Right cardiac atrium (tissue), 5 donors: ENCODE data around the gene PINK1. TPM values are rescaled to one million over a fixed set of nuclear protein-coding genes. Genes with fewer than 3 reads are reported as not detected.

ENCODE experiments used
- ATAC-seq, 2 donors: fragments of 200-7000 bp; cut with Tn5 transposase; one replicate each; pipeline versions ENCODE4 v1.8.0 to v1.9.1; 2020; ENCODE audit warnings: moderate library complexity in 2 of 2, mild to moderate bottlenecking in 1 of 2
- DNase-seq, 3 donors: peaks; one replicate each; pipeline ENCODE4 v3.0.0-alpha.2; 2020
- H3K27ac ChIP-seq: one replicate; pipeline ENCODE4 v1.5.1; 2013; ENCODE audit warnings: mild to moderate bottlenecking, low read length, control low read depth, moderate library complexity
- H3K27me3 ChIP-seq: one replicate; pipeline ENCODE4 v1.6.1; 2013; ENCODE audit not compliant: control insufficient read depth, insufficient read depth
- H3K4me1 ChIP-seq: one replicate; pipeline ENCODE4 v1.6.1; 2013; ENCODE audit warnings: low read length; ENCODE audit not compliant: control insufficient read depth, insufficient read depth
- H3K4me3 ChIP-seq: one replicate; pipeline ENCODE4 v1.5.1; 2013; ENCODE audit warnings: low read length, control low read depth
- H3K9me3 ChIP-seq: one replicate; pipeline ENCODE4 v1.6.1; 2013; ENCODE audit warnings: low read length; ENCODE audit not compliant: control insufficient read depth
- WGBS: extraction: QIAGEN DNeasy Blood & Tissue Kit; methylation state at CpG from one replicate; pipeline ENCODE4 v1.1.7; 2013; 5-methylcytosine and 5-hydroxymethylcytosine counted together
- intact Hi-C, 4 donors: fragments of 100-400 bp; cut with DNase I; formaldehyde crosslinking; loops; one replicate each; pipeline versions ENCODE4 v1.11.0 to v1.14.0; 2022 to 2023
- long read RNA-seq, 4 donors: library from polyadenylated mRNA; unstranded; transcript quantifications; one replicate each; pipeline ENCODE4 v2.0.0, GENCODE V29; 2020 to 2021
- polyA plus RNA-seq: library from polyadenylated mRNA; stranded (reverse); fragments of 200-250 nt; gene quantifications from one replicate; pipeline ENCODE4 v1.2.3, GENCODE V29; 2013
- total RNA-seq, 4 donors: library from RNA; stranded (reverse); fragmentation: NEBNext Ultra II Directional; extraction: Animal tissue kit (Norgen Biotek cat#: 25700); gene quantifications; one replicate each; pipeline ENCODE4 v1.2.1, GENCODE V29; 2021
- donor health status: healthy with polysubstance abuse.
- donor health status: DM: no; HTN: yes; CAD: no.
- donor health status: DM: no; HTN: no; CAD: no.
- donor health status: DM: no; HTN: yes; CAD: no; lungs with severe emphysema.
- donor health status: DM: yes; HTN: yes; CAD: no.

Gene PINK1
- 100 to 1,000 TPM; 143 to 161 (median 156) TPM for total RNA-seq
- polyA plus RNA-seq = 215 TPM
- long read RNA-seq, donor 1, transcript PINK1-201 (8 exons, 2,660 nt) = major isoform, 1,030 of 1,197 reads
- long read RNA-seq, donor 1, transcript PINK1-202 (4 exons, 1,658 nt) = minor isoform, 5 of 1,197 reads
- long read RNA-seq, donor 1, partial matches to known transcripts = 130 of 1,197 reads
- long read RNA-seq, donor 1, other reads (novel, unspliced or antisense) = 32 of 1,197 reads
- long read RNA-seq, donor 2, transcript PINK1-201 (8 exons, 2,660 nt) = major isoform, 374 of 438 reads
- long read RNA-seq, donor 2, partial matches to known transcripts = 40 of 438 reads
- long read RNA-seq, donor 2, other reads (novel, unspliced or antisense) = 24 of 438 reads
- long read RNA-seq, donor 3, transcript PINK1-202 (4 exons, 1,658 nt) = minor isoform, 5 of 191 reads
- long read RNA-seq, donor 3, transcript PINK1-201 (8 exons, 2,660 nt) = major isoform, 17 of 191 reads
- long read RNA-seq, donor 3, partial matches to known transcripts = 132 of 191 reads
- long read RNA-seq, donor 3, other reads (novel, unspliced or antisense) = 36 of 191 reads
- long read RNA-seq, donor 4, transcript PINK1-201 (8 exons, 2,660 nt) = major isoform, 399 of 461 reads
- long read RNA-seq, donor 4, partial matches to known transcripts = 47 of 461 reads
- long read RNA-seq, donor 4, other reads (novel, unspliced or antisense) = 15 of 461 reads

- no peaks in the 10 kb centered on the region for H3K27me3 ChIP-seq
- DNase-seq = peak; percentile 78 to 93 (median 92)
- no peaks in the 10 kb centered on the region for H3K9me3 ChIP-seq
- ATAC-seq = peak; percentile 91 to 93
- under 1% methylated on average over 93 of the region's 93 CpGs for WGBS
- H3K27ac ChIP-seq = peak within 1 kb of the TSS; percentile 95
- intact Hi-C loops = loop anchor here in 2 of 4 donors (5.0 to 10.0 kb wide), 3 partner anchors 56 to 709 kb away; partner anchors contain the start of gene PLA2G2E (in 1 of the 2)
- peak within 1 kb of the TSS; percentile 95 for H3K4me3 ChIP-seq
- H3K4me1 ChIP-seq = peaks cover 4% of the 10 kb centered on the region
Measured at GRCh38 chr1:20633190-20634064, at the start of gene PINK1. Gene PINK1, plus strand, starts transcription at chr1:20633458. Its CDS starts 91 bp downstream, at chr1:20633549.

GRCh38 chr1:20584890-20585289 lies 48.4 kb upstream of the PINK1 start:
- ATAC-seq (no peak), DNase-seq (no peak)
- Histone ChIP-seq H3K27me3 (no peaks in the 10 kb centered on the region), H3K4me3 (no peak overlapping the region), H3K27ac (no peak overlapping the region), H3K9me3 (no peaks in the 10 kb centered on the region), H3K4me1 (peaks cover 3% of the 10 kb centered on the region)
- 57% methylated on average over 2 of the region's 2 CpGs for WGBS
- intact Hi-C loops = no loop called here

GRCh38 chr1:20586953-20587660 lies 46.2 kb upstream of the PINK1 start:
- Histone ChIP-seq H3K4me3 (no peak overlapping the region), H3K27ac (peak overlapping the region; percentile 37), H3K9me3 (no peaks in the 10 kb centered on the region), H3K27me3 (no peaks in the 10 kb centered on the region), H3K4me1 (peaks cover 3% of the 10 kb centered on the region)
- peak; percentile 30 to 63 for ATAC-seq
- WGBS = 67% methylated on average over 10 of the region's 10 CpGs
- intact Hi-C loops = no loop called here
- DNase-seq = peak; percentile 54 to 60 (median 59)

DNA sequence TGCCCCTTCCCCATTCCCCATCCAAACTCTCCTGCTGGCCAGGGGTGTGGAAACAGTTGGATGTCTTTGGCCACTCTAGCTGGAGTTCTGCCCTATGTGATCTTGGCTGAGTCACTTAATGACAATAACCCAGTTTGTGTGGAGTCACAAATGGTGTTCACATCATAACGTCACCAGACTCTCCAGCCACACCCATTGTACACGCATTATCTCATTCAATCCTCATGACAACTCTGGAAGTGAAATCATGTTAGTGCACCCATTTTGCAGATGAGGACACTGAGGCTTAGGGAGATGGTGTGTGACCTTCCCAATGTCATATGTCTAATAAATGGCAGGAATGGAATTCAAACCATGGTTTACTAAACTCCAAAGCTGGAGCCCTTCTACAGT lies 45.6 kb upstream of the PINK1 start:
- DNase-seq = peak in 1 of 3 donors; percentile 62
- H3K27me3 ChIP-seq = no peaks in the 10 kb centered on the region

DNA sequence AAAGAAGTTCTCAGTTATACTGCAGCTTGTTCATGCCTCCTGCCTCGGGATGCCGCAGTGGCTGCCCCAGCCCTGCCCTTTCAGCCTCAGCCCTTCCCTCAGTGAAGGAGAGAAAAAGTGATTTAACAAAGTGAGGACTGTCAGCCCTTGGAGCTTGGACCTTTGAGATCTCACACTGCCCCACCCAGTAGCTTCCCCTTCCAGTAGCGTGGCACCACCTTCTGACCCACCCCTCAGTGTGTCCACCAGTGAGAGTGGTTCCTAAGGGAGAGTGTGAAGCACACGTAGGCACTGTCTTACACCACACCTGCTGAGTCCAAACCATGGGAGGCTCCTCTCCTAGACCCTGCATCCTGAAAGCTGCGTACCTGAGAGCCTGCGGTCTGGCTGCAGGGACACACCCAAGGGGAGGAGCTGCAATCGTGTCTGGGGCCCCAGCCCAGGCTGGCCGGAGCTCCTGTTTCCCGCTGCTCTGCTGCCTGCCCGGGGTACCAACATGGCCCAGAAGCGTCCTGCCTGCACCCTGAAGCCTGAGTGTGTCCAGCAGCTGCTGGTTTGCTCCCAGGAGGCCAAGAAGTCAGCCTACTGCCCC lies 44.5 kb upstream of the PINK1 start, which contains the start of gene CDA:
CDA (plus strand) TSS at position 464 of the 592 bp plus-strand sequence; CDS start at position 497, 33 bp downstream.
- intact Hi-C loops = no loop called here
- Histone ChIP-seq H3K9me3 (no peaks in the 10 kb centered on the region), H3K27ac (peak within 1 kb of the TSS; percentile 52), H3K4me3 (peak within 1 kb of the TSS; percentile 2), H3K27me3 (no peaks in the 10 kb centered on the region), H3K4me1 (peaks cover 3% of the 10 kb centered on the region)
- ATAC-seq (peak; percentile 43 to 53), DNase-seq (peak; percentile 39 to 65 (median 61))
- WGBS = 22% methylated on average over 11 of the region's 11 CpGs

More for the DNA sequence above, 45.6 kb upstream of the PINK1 start:
- peak; percentile 54 to 70 for ATAC-seq
- intact Hi-C loops = no loop called here
- 47% methylated on average over 2 of the region's 2 CpGs for WGBS
- Histone ChIP-seq H3K9me3 (no peaks in the 10 kb centered on the region), H3K4me1 (peaks cover 3% of the 10 kb centered on the region), H3K27ac (no peak overlapping the region), H3K4me3 (no peak overlapping the region)

DNA sequence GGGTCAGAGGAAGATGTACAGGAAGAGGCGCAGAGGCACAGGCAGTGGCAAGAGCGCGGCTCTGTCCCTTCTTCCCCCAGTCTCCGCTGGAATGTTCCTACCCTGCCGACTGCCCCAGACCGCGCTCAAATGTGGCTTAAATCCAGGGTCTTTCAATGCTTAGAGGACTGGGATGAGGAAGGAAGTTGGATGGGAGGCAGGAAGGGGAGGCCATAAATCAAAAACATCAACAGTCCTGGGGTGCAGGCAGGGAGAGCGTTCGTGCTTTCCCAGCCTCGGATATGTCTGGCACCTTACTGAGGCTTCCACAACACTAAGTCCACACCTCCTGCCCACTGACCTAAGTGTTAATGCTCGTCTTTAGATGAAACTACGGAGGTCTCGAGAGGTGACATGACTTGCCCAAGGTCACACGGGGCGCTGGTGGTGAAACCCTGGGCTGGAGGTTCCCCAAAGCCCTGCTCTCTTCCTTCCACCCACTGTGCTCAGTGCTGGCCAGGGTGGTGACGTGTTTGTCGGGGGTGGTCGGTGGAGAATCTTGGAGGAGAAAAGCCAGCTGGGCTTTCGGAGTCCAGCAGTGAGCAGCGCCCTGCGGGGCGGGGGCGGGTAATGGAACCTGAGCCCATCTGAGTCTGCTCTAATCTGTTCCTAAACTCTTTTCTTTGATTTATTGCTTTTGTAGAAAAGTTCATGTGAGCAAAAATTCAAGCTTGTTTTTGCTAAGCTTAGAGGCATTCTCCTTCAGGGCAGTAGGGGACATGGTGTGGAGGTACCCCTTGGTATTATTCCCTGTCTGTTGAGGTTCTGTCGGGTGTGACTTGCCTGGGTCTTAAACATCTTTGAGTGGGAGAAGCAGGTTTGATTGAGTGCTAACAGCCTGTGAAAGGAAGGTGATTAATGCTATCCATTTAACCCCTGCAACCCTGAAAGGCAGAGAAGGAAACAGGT lies 43.7 kb upstream of the PINK1 start:
- intact Hi-C loops = no loop called here
- peak overlapping the region; percentile 52 for H3K27ac ChIP-seq
- WGBS = 12% methylated on average over 24 of the region's 24 CpGs
- no peaks in the 10 kb centered on the region for H3K27me3 ChIP-seq
- ATAC-seq (peak; percentile 66 to 78), DNase-seq (peak; percentile 80 to 83 (median 81))
- H3K4me1 ChIP-seq = peaks cover 3% of the 10 kb centered on the region
- peak overlapping the region; percentile 2 for H3K4me3 ChIP-seq
- no peaks in the 10 kb centered on the region for H3K9me3 ChIP-seq

GRCh38 chr1:20590306-20590777 lies 42.9 kb upstream of the PINK1 start:
- ATAC-seq = peak in 1 of 2 donors; percentile 49
- Histone ChIP-seq H3K27me3 (no peaks in the 10 kb centered on the region), H3K4me1 (peaks cover 3% of the 10 kb centered on the region), H3K27ac (no peak overlapping the region), H3K9me3 (no peaks in the 10 kb centered on the region), H3K4me3 (no peak overlapping the region)
- 30% methylated on average over 7 of the region's 7 CpGs for WGBS
- DNase-seq = peak in 2 of 3 donors; percentile 45 to 55
- intact Hi-C loops = no loop called here

GRCh38 chr1:20593756-20594155 lies 39.5 kb upstream of the PINK1 start:
- Histone ChIP-seq H3K4me1 (no peaks in the 10 kb centered on the region), H3K27ac (no peak overlapping the region), H3K9me3 (no peaks in the 10 kb centered on the region), H3K27me3 (no peaks in the 10 kb centered on the region), H3K4me3 (no peak overlapping the region)
- no peak for DNase-seq
- WGBS = 90% methylated on average over 5 of the region's 5 CpGs
- intact Hi-C loops = no loop called here
- ATAC-seq = no peak

- ATAC-seq (no peak), DNase-seq (no peak)
- intact Hi-C loops = no loop called here
- H3K4me1 ChIP-seq = no peaks in the 10 kb centered on the region
- H3K9me3 ChIP-seq = no peaks in the 10 kb centered on the region
- H3K4me3 ChIP-seq = no peak overlapping the region
- WGBS = 86% methylated on average over 14 of the region's 14 CpGs
- no peaks in the 10 kb centered on the region for H3K27me3 ChIP-seq
- no peak overlapping the region for H3K27ac ChIP-seq
Measured at GRCh38 chr1:20594746-20595145, 38.5 kb upstream of the PINK1 start.
